Transverse colon (tissue), 1 donor: Measurements from ENCODE around the gene HERC2.
"Not testable (repeated sequence)": the region's sequence is repeated elsewhere in the genome, so short reads cannot be mapped to it uniquely, and the experiment has no call there.

Source experiments
- EP300 ChIP-seq: sonication (generic); formaldehyde crosslinking; IDR thresholded peaks from one replicate; pipeline ENCODE4 v1.6.1; 2017; ENCODE audit warnings: antibody characterized with exemption, low read depth
- POLR2A ChIP-seq: fragments of 450-650 bp; IDR thresholded peaks from one replicate; pipeline ENCODE4 v1.6.1; 2016; ENCODE audit warnings: antibody characterized with exemption, mild to moderate bottlenecking, moderate library complexity

DNA sequence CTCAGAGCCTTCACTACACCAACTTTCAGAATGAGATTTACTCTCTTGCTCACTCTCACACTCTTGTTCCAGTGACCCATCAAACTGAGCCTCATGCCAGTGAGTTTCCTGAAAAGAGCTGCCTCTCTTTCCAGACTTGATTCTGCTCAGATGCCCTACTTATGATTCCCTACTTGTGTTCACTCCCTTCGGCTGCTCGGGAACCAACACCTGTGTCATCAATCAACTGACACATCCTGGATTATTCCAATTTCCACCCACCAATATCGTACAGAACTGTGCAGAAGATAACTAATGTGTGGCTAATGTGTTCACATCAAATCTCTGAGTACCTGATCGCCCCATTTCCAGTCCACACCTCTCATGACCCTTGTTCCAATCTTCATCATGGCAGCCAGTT, 100.3 kb downstream of the HERC2 start:
- not testable (repeated sequence) for TF ChIP-seq POLR2A, EP300
